GM10266 (cell line): Measurements from ENCODE around the gene DAAM2.

ENCODE experiments used
- DNase-seq: peaks from one replicate; pipeline ENCODE4 v3.0.0; 2012; ENCODE audit errors: extremely low spot score
- CTCF ChIP-seq: IDR thresholded peaks from 2 replicates; pipeline ENCODE4 v1.5.1; 2012; ENCODE audit warnings: mild to moderate bottlenecking, low read depth; ENCODE audit not compliant: control insufficient read depth, insufficient read depth; ENCODE audit errors: missing control alignments

Gene DAAM2

GRCh38 chr6:39756582-39756981, 35.6 kb upstream of the DAAM2 start:
- no peak for TF ChIP-seq CTCF
- no peak for DNase-seq

GRCh38 chr6:39758905-39759605, 33.1 kb upstream of the DAAM2 start:
- no peak for DNase-seq
- TF ChIP-seq CTCF, result no peak

- no peak for TF ChIP-seq CTCF
- DNase-seq, result no peak
These were observed 31.8 kb upstream of the DAAM2 start for GRCh38 chr6:39760226-39760952.

- TF ChIP-seq CTCF, result no peak
These were observed 26.6 kb upstream of the DAAM2 start for GRCh38 chr6:39765508-39766065.

GRCh38 chr6:39769012-39769411, 23.2 kb upstream of the DAAM2 start:
- no peak for DNase-seq
- no peak for TF ChIP-seq CTCF

More at GRCh38 chr6:39765508-39766065, 26.6 kb upstream of the DAAM2 start:
- no peak for DNase-seq

GRCh38 chr6:39770446-39770845, 21.7 kb upstream of the DAAM2 start:
- no peak for DNase-seq
- TF ChIP-seq CTCF, result no peak
